A204.1 (cell line): ENCODE data around the gene MYBPHL.

Experiments used
- FAIRE-seq: peaks from 2 replicates; lab custom pipeline; 2012; peaks lifted over from hg19 to GRCh38; lab: Jason Lieb, UNC

Gene MYBPHL

GRCh38 chr1:109306832-109307273 lies at the start of gene MYBPHL:
Gene MYBPHL, minus strand, starts transcription at chr1:109307011. Its CDS starts 20 bp downstream, at chr1:109306991.
- FAIRE-seq = no peak

- FAIRE-seq = no peak
Observed at GRCh38 chr1:109356505-109356904, 49.7 kb upstream of the MYBPHL start.

- FAIRE-seq = no peak
Observed at GRCh38 chr1:109354929-109355328, 48.1 kb upstream of the MYBPHL start.

GRCh38 chr1:109351457-109351856 lies 44.6 kb upstream of the MYBPHL start:
- no peak for FAIRE-seq

GRCh38 chr1:109350655-109351054 lies 43.8 kb upstream of the MYBPHL start:
- no peak for FAIRE-seq

- FAIRE-seq = no peak
Observed at GRCh38 chr1:109350182-109350581, 43.4 kb upstream of the MYBPHL start.

GRCh38 chr1:109347511-109347910 lies 40.7 kb upstream of the MYBPHL start:
- no peak for FAIRE-seq

GRCh38 chr1:109341944-109342930 lies 35.4 kb upstream of the MYBPHL start:
- FAIRE-seq = no peak

GRCh38 chr1:109338608-109339007 lies 31.8 kb upstream of the MYBPHL start:
- no peak for FAIRE-seq

- no peak for FAIRE-seq
Observed at GRCh38 chr1:109338091-109338490, 31.3 kb upstream of the MYBPHL start.

GRCh38 chr1:109335091-109335490 lies 28.3 kb upstream of the MYBPHL start:
- no peak for FAIRE-seq

GRCh38 chr1:109331113-109331512 lies 24.3 kb upstream of the MYBPHL start:
- FAIRE-seq = peak; percentile 30

GRCh38 chr1:109327285-109327684 lies 20.5 kb upstream of the MYBPHL start:
- FAIRE-seq = no peak

- FAIRE-seq = no peak
Observed at GRCh38 chr1:109322974-109323373, 16.2 kb upstream of the MYBPHL start.

- FAIRE-seq = no peak
Observed at GRCh38 chr1:109319114-109319513, 12.3 kb upstream of the MYBPHL start.

GRCh38 chr1:109316506-109316905 lies 9.7 kb upstream of the MYBPHL start:
- FAIRE-seq = no peak

- FAIRE-seq = no peak
Observed at GRCh38 chr1:109315288-109315687, 8.5 kb upstream of the MYBPHL start.

GRCh38 chr1:109314795-109315194 lies 8.0 kb upstream of the MYBPHL start:
- FAIRE-seq = no peak

GRCh38 chr1:109312978-109313775 lies 6.4 kb upstream of the MYBPHL start:
- FAIRE-seq = no peak

GRCh38 chr1:109312246-109312645 lies 5.4 kb upstream of the MYBPHL start:
- FAIRE-seq = no peak

- FAIRE-seq = no peak
Observed at GRCh38 chr1:109309347-109309746, 2.5 kb upstream of the MYBPHL start.

- no peak for FAIRE-seq
Observed at GRCh38 chr1:109307274-109308021, 637 bp upstream of the MYBPHL start.
